Measurements from ENCODE around the gene DNAH10. TPM values are rescaled to one million over a fixed set of nuclear protein-coding genes. Genes with fewer than 3 reads are reported as not detected.

DNAH10 gene
- total RNA-seq, 1 experiment from 2014 or later: 0.09 TPM

DNA sequence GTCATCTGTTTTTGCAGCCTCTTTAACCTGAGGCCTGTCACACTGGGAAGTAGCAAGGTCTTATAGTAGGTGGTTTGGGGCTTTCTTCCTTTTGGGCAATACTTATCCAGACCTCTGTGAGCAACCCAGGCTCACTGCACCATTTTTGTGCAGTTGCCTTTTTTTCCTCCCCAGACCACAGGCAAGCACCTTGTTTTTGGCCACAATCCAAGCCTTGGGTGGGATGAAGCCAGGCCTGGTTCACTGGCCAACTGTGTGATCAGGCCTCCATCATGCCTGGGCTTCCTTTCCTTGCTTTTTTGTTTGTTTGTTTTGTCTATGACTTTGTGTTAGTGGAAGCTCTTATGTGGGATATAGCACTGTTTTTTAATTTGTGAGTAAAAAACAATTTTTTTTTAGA lies 71.7 kb downstream of the DNAH10 start:
- no peak for ATAC-seq
- H3K4me1 Mint-ChIP-seq: no peaks in the 10 kb centered on the region
- ChIA-PET POLR2A (no interaction called here), CTCF (no interaction called here)
- H3K9me3 Mint-ChIP-seq: peaks cover 48% of the 10 kb centered on the region
- H3K4me3 Mint-ChIP-seq: no peak overlapping the region
- DNase-seq (ENCODE audit: low spot score): no peak
- TF ChIP-seq CREB1 (CRISPR knock-in tag; IDR thresholded peaks at IDR 0.05): no peak
- no peak for TF ChIP-seq ZBTB21 (CRISPR knock-in tag; IDR thresholded peaks at IDR 0.05; ENCODE audit: borderline replicate concordance)
- no peak for TF ChIP-seq NR1H2 (CRISPR knock-in tag; IDR thresholded peaks at IDR 0.05)
- no peak for TF ChIP-seq ATF2 (CRISPR knock-in tag; IDR thresholded peaks at IDR 0.05; ENCODE audit: borderline replicate concordance, low read depth)
- TF ChIP-seq ZNF671 (CRISPR knock-in tag; IDR thresholded peaks at IDR 0.05): no peak
- TF ChIP-seq PRRX2 (CRISPR knock-in tag; IDR thresholded peaks at IDR 0.05): no peak
- no peak for TF ChIP-seq ZNF281 (CRISPR knock-in tag; IDR thresholded peaks at IDR 0.05)
- no peak for TF ChIP-seq SP1 (CRISPR knock-in tag; conservative IDR thresholded peaks at IDR 0.05)
- TF ChIP-seq, protein P1, sequence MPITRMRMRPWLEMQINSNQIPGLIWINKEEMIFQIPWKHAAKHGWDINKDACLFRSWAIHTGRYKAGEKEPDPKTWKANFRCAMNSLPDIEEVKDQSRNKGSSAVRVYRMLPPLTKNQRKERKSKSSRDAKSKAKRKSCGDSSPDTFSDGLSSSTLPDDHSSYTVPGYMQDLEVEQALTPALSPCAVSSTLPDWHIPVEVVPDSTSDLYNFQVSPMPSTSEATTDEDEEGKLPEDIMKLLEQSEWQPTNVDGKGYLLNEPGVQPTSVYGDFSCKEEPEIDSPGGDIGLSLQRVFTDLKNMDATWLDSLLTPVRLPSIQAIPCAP (CRISPR knock-in tag; IDR thresholded peaks at IDR 0.05): no peak
- TF ChIP-seq SOX15 (CRISPR knock-in tag; IDR thresholded peaks at IDR 0.05): no peak
- no peak for TF ChIP-seq TEAD4 (CRISPR knock-in tag; IDR thresholded peaks at IDR 0.05)
- TF ChIP-seq GTF2I (CRISPR knock-in tag; conservative IDR thresholded peaks at IDR 0.05): no peak
- no peak for TF ChIP-seq ZNF425 (CRISPR knock-in tag; conservative IDR thresholded peaks at IDR 0.05)
- no peak for TF ChIP-seq ARID4B (CRISPR knock-in tag; IDR thresholded peaks at IDR 0.05; ENCODE audit: borderline replicate concordance)
- TF ChIP-seq RELA (CRISPR knock-in tag; IDR thresholded peaks at IDR 0.05; ENCODE audit: borderline replicate concordance): no peak
- no peak for TF ChIP-seq RORB (CRISPR knock-in tag; IDR thresholded peaks at IDR 0.05)
- H3K27me3 Mint-ChIP-seq (ENCODE audit: low read depth): peaks cover 15% of the 10 kb centered on the region
- no peak overlapping the region for H3K27ac Mint-ChIP-seq
- peaks cover 13% of the 10 kb centered on the region; the same call in 1 of the 2 replicates for H3K36me3 Mint-ChIP-seq
